Activated CD4-positive, alpha-beta T cell treated with anti-CD3 and anti-CD28 coated beads, Interleukin-2, amount 50 U/mL, for 16 hours (primary cell): Measurements from ENCODE around the gene HAPLN3.

ENCODE experiments used
- DNase-seq: peaks from one replicate; pipeline ENCODE4 v3.0.0-alpha.2; 2020

Gene HAPLN3

DNA sequence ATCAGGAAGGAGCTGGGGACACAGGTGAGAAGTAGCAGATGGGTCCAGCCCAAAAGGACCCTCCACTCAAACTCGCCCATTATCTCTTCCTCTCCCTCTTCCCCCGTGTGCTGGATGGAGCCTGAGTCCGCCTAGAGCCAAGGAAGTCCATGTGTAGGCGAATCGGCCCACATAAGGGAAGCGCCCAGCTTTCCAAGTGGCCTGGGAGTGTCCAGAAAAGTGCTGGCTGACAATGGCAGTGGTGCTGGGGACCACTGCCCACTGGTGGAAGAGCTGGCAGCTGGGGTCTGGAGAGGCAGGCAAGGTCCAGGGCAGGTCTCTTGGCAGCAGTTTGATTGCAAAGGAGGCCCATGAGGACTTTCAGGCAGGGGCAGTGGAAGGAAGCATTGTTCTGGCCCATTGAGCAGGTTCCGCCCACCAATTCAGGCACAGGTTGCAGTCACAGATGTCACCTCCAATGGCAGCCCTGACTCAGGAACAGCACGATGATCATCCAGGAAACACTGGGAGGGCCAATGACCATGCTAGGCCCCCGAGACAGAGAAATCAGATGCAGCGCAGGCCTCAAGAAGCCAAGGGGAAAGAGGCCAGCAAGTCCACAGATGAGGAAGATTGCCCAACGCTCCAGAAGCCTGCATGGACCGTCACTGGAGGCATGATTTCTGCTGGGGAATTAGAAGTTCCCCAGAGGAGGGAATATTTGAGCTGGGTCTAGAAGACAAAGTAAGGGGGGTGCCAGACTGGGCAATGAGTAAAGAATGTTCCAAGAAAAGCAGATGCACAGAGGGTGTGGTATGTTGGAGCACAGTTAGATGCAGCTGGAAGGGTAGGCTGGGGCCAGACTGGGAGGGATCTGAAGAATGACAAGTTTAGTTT, 14.8 kb upstream of the HAPLN3 start:
- no peak for DNase-seq

- no peak for DNase-seq
Observed at GRCh38 chr15:88908697-88909621, 13.6 kb upstream of the HAPLN3 start.

GRCh38 chr15:88908123-88908522, 12.8 kb upstream of the HAPLN3 start:
- DNase-seq: no peak

- DNase-seq: no peak
Observed at GRCh38 chr15:88907111-88907510, 11.8 kb upstream of the HAPLN3 start.

- DNase-seq: no peak
Observed at GRCh38 chr15:88906551-88906950, 11.2 kb upstream of the HAPLN3 start.

GRCh38 chr15:88906130-88906529, 10.8 kb upstream of the HAPLN3 start:
- no peak for DNase-seq

DNA sequence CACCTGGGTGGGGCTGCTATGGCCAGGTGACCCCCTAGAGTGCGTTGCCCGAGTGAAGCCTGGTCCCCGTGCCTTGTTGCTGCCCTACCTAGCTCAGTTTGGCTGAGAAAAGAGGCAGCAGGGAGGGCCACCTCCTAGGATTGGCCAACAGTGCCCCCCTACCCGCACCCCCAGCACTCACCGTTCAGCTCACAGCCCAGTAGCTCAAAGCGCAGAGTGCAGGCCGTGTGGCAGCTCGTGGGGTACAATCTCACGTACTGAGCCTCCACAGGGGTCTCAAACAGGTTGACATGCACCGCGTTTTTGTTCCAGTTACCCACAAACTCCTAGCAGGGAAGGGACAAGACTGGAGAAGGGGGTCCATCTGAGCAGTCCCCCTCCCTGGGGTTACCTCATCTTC, 10.2 kb upstream of the HAPLN3 start:
- no peak for DNase-seq

DNA sequence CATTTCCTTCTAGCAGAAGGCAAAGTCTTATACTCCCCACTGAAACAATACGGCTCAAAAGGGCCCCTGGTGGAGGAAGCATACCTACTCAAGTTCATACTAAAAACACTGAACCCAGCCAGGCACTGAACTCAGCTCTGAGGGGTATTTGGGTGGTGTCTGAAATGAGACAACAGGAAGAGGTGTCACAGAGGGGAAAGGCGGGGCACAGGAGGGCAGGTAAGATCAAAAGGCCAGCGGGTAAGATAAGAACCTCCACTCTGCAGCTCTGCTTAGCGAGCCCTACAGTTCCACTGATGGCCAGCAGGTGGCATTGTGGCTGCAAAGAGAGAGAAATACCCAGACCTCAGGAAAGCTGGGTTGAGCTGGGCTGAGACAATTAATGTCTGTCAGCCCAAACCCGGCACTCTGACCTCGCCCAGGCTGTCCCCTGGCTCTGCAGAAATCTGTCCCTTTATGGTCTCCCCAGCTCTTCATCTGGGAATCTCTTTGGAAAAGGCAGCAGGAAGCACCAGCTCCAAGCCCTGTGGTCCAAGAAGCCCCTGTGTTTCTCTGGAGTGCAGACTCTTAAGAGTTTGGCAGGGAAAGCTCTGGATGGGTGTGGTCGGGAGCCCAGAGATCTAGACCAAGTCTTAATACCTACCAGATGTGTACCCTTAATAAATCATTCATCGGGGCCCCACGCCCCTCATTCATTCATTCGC, 9.4 kb upstream of the HAPLN3 start:
- peak; percentile 90 for DNase-seq

DNA sequence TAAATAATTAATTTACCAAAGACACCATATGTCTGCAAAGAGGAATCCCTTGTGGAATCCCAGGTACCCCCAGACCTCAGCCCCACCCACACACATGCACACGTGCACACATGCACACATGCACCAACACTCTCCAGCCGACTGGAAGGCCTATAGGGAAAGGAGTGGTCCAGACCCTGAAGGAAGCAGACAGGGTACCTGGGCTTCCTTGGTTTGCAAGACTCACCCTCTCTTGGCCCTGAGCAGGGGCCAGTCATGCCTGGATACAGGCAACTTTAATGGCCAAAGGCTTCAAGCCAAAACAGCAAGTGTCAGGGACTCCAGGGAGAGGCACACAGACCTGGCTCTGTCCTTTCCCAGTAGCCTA, 8.9 kb upstream of the HAPLN3 start:
- no peak for DNase-seq

GRCh38 chr15:88902846-88903245, 7.5 kb upstream of the HAPLN3 start:
- no peak for DNase-seq

- DNase-seq: peak; percentile 12
Observed at GRCh38 chr15:88902221-88902835, 7.0 kb upstream of the HAPLN3 start.

DNA sequence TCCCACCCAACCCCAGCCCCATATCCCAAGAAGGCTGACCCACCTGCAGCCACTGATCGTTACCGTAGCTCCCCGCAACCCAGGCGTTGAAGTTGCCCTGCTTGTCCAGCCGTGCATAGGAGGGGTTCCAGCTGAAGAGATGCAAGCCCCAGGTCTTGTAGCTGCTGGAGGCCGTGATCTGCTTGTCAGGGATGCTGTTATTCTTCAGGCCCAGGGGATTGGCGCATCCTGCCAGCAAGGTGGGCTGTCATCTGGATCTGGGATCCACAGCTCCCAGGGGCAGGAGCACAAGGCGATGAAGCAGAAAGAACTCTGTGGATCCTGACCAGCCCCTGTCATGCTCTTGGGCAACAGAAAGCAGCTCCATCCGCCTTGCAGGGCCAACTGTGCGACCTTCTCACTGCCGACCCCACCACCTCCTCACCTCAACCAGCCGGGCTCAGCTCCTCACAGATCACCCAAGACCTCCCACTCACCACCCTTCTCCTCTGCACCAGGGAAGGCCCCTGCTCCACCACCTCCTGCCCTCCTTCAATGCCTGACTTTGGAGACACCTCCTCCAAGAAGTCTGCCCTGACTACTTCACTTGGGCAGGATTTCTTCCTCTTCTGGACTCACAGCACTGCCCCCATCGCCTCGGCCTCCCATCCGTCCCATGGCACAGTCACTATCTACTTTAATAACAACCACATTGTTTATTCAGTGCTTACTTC, 6.3 kb upstream of the HAPLN3 start:
- no peak for DNase-seq

- no peak for DNase-seq
Observed at GRCh38 chr15:88900982-88901418, 5.7 kb upstream of the HAPLN3 start.

DNA sequence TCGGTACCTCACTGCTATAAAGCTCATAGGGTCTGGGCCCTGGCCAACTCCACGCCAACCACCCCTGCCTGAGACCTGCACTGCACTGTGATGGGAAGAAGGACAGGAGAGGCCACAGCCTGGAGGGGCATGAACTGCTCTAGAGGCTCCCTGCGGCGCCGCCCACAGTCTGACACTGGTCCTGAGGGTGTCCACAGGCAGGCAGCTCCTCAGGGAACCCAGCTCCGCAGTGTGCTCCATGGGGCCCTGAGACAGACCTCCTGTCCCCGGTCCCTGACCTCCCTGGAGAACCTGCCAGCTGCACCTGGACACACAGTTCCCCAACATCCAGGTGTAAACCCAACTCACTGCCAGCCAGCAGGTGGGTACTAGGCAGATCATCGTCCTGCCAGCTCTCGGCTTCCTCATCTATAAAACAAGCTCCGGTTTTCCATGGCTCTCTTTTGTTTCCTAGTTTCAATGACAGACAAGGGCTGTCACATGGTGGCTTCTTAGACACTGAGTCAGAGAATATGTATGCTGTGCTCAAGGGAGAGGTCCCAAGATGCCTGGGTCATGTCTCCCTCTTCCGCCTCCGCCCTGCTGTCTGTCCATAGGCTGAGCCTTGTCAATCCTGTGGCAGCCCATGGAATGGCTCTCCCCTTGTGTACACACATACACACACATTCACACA, 5.1 kb upstream of the HAPLN3 start:
- DNase-seq: no peak

DNA sequence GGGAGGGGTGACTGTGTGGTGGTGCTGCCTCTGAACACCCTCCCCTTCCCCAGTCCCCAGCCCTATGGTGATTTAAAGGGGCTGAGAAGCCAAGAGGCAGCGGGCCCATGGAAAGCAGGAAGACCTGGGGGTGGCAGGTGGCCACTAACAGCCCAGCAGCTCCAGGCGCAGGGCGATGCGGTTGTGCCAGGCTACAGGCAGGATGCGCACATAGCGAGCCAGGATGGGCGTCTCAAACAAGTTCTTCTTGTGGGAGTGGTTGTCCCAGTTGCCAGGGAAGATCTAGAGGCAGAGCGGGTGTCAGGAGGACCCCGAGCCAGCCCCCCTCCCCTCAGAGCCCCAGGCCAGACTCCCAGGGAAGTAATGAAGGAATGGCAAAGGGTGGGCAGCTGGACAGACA, 3.9 kb upstream of the HAPLN3 start:
- DNase-seq: no peak

DNA sequence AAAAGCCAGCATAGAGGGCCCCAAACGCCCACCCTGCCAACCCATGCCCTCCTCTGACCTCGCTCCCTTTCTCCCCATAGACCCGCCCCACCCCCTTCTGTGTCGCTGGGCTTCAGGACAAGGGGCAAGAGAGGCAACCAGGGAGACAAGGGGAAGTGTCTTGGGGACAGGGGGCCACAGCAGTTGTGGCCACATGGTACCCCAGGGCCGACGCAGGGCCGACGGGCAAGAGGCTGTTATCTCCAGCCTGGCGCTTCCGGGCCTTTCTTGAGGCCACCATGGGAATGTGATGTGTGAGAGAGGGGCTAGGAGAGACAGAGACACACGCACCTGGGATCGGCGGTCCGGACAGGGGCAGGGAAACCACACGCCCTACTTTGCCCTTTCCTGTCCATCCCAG, 3.4 kb upstream of the HAPLN3 start:
- DNase-seq: no peak

GRCh38 chr15:88897456-88898194, 2.3 kb upstream of the HAPLN3 start:
- DNase-seq: peak; percentile 52

DNA sequence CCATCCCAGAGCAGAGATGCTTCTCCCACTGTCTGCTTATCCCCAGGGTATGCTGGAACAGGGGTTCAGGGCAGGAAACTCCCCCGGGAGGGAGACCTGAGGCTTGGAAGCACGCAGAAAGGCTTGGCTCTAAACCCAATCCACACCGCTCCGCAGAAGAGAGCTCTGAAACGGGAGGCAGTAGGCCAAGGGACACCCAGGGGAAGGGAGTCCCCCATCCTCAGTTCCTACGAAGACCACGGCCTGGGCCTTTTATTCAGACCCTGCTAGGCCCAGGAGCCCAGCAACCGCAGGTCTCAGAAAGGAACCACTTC, 1.8 kb upstream of the HAPLN3 start:
- no peak for DNase-seq

DNA sequence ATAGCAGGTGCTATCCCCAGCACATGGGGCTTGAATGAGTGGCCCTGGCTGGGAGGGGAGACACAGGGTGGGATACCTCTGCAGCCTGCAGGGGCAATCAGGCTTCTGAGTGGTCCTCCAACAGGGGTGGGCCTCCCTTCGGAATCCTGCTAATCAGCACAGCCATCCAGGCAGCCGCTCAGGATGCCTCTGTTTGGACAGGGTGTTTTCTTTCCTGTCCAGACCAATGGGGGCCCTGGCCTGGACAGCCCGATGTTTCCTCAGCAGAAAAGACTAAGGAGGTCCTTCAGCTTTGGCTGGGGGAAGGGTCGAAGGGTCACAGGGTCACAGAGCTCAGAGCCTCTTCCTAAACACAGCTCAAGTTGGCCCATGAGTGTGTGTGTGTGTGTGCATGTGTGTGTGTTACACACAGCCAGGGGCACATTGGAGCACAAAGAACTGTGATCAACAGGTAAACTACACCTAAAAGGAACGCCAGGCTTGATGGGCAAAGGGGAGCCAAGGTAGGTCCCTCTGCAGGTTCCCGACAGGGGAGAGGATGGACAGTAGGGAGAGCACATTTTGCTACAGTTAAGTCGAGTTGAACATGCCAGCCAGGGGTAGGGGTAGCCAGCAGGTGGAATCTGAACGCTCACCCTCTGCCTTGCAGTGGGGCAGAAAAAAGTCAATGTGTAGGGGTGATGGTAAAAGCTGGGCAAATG, 1.1 kb upstream of the HAPLN3 start:
- DNase-seq: no peak

DNA sequence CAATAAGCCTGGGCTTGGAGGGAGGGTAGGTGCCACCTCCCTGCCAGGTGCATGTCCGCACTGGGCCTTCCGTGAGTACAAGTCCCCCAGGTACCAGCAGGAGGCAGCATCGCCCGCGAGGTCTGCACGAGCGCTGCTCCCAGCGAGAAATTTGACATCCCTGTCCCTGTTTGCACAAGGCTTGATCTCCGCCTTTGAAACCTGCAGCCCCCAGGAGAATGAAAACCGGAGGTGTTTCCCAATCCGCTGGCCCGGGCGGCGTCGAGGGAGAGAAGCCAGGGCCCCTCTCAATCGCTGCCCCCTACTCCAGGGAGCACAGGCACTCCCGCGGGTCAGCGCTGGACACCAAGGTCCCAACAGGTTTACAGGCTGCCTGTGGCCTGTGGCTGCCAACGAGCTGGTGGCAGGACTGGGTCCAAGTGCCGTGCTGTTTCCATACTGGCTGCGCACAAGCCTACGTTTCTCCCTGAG, 961 bp downstream of the HAPLN3 start:
- peak; percentile 85 for DNase-seq
